Peyer's patch (tissue), 4 donors: ENCODE data around the gene ATG10.
"Not testable (repeated sequence)": the region's sequence is repeated elsewhere in the genome, so short reads cannot be mapped to it uniquely, and the experiment has no call there.

Source experiments
- POLR2A ChIP-seq, 2 donors: fragments of 450-650 bp; IDR thresholded peaks; one replicate each; pipeline ENCODE4 v1.5.1; 2017; ENCODE audit warnings: antibody characterized with exemption in 2 of 2, mild to moderate bottlenecking in 2 of 2, moderate library complexity in 2 of 2
- TF ChIP-seq, protein P1 (sequence below), 6 experiments: fragments of 450-650 bp in 4 of 6; fragments of 200-600 bp in 2 of 6; sonication (generic) in 1 of 6; IDR thresholded peaks; one replicate each; pipeline ENCODE4 v1.5.1; 2017 to 2019; ENCODE audit warnings: antibody characterized with exemption in 6 of 6, mild to moderate bottlenecking in 3 of 6, moderate library complexity in 1 of 6

DNA sequence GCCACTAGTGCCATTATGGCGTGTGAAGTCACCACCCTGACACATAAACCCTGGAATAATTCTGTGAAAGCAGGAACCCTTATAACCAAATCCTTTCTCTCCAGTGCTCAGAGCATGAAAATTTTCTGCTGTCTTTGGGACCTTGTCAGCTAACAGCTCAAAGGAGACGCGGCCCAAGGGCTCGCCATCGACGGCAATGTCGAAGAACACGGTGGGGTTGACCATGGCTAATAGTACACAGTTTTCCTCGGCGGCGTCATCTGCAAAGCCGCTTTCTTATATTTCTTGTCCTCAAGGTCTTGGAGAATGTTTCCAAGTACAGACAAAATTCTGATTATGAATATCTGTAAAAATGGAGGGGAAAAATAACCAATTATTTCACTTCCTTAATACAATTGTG, 38.0 kb downstream of the ATG10 start:
- not testable (repeated sequence) for TF ChIP-seq POLR2A (IDR thresholded peaks at IDR 0.05)
- TF ChIP-seq, protein P1, sequence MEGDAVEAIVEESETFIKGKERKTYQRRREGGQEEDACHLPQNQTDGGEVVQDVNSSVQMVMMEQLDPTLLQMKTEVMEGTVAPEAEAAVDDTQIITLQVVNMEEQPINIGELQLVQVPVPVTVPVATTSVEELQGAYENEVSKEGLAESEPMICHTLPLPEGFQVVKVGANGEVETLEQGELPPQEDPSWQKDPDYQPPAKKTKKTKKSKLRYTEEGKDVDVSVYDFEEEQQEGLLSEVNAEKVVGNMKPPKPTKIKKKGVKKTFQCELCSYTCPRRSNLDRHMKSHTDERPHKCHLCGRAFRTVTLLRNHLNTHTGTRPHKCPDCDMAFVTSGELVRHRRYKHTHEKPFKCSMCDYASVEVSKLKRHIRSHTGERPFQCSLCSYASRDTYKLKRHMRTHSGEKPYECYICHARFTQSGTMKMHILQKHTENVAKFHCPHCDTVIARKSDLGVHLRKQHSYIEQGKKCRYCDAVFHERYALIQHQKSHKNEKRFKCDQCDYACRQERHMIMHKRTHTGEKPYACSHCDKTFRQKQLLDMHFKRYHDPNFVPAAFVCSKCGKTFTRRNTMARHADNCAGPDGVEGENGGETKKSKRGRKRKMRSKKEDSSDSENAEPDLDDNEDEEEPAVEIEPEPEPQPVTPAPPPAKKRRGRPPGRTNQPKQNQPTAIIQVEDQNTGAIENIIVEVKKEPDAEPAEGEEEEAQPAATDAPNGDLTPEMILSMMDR (IDR thresholded peaks at IDR 0.05) = not testable (repeated sequence)
